GM23338 (cell line): Measurements from ENCODE around the gene RASL10B. TPM values are rescaled to one million over a fixed set of nuclear protein-coding genes. Genes with fewer than 3 reads are reported as not detected.

Source experiments
- ATAC-seq: fragments of 200-7000 bp; cut with Tn5 transposase; 3 replicates; pipeline ENCODE4 v1.9.1; 2020
- DNase-seq: peaks from one replicate; pipeline ENCODE4 v3.0.0-alpha.2; 2015; ENCODE audit warnings: low spot score
- H2AFZ ChIP-seq: fragments of 200-600 bp; sonication (generic); 2 replicates; pipeline ENCODE4 v1.8.0; 2016; ENCODE audit warnings: antibody characterized with exemption, mild to moderate bottlenecking, moderate library complexity
- H3F3A ChIP-seq: fragments of 200-600 bp; sonication (generic); replicated peaks from 2 replicates; pipeline ENCODE4 v1.8.0; 2017; ENCODE audit warnings: antibody characterized with exemption, mixed run types, low read depth
- H3K27ac ChIP-seq: fragments of 200-600 bp; sonication (generic); 2 replicates; pipeline ENCODE4 v1.6.1; 2016; ENCODE audit warnings: low read depth
- H3K27me3 ChIP-seq: fragments of 200-600 bp; sonication (generic); 2 replicates; pipeline ENCODE4 v1.8.0; 2016; ENCODE audit warnings: mild to moderate bottlenecking, mixed run types, moderate library complexity; ENCODE audit not compliant: insufficient read depth
- H3K36me3 ChIP-seq: fragments of 200-600 bp; sonication (generic); 2 replicates; pipeline ENCODE4 v1.8.0; 2016; ENCODE audit warnings: mild to moderate bottlenecking; ENCODE audit not compliant: insufficient read depth
- H3K4me1 ChIP-seq: fragments of 200-600 bp; sonication (generic); 2 replicates; pipeline ENCODE4 v1.8.0; 2016; ENCODE audit warnings: mild to moderate bottlenecking, moderate library complexity; ENCODE audit not compliant: insufficient read depth
- H3K4me2 ChIP-seq: fragments of 200-600 bp; sonication (generic); 2 replicates; pipeline ENCODE4 v1.7.1; 2017; ENCODE audit warnings: mixed run types
- H3K4me3 ChIP-seq: fragments of 200-600 bp; sonication (generic); 2 replicates; pipeline ENCODE4 v1.6.1; 2016; ENCODE audit warnings: mixed run types
- H3K79me2 ChIP-seq: fragments of 200-600 bp; sonication (generic); replicated peaks from 2 replicates; pipeline ENCODE4 v1.8.0; 2017; ENCODE audit warnings: mild to moderate bottlenecking; ENCODE audit not compliant: insufficient read depth
- H3K9me2 ChIP-seq: fragments of 200-600 bp; sonication (generic); 2 replicates; pipeline ENCODE4 v1.8.0; 2017; ENCODE audit not compliant: insufficient read depth
- H4K20me1 ChIP-seq: fragments of 200-600 bp; sonication (generic); replicated peaks from 2 replicates; pipeline ENCODE4 v1.8.0; 2017; ENCODE audit warnings: mild to moderate bottlenecking; ENCODE audit not compliant: insufficient read depth
- H3K27ac Mint-ChIP-seq: 2 replicates; pipeline ENCODE4 v1.8.0; 2020; ENCODE audit warnings: inconsistent platforms, mild to moderate bottlenecking, moderate library complexity, mixed read lengths
- H3K27me3 Mint-ChIP-seq: 3 replicates; pipeline ENCODE4 v1.8.0; 2022; ENCODE audit warnings: low read depth, mild to moderate bottlenecking, moderate library complexity, mixed read lengths, inconsistent platforms; ENCODE audit not compliant: insufficient read depth, poor library complexity
- H3K36me3 Mint-ChIP-seq: 3 replicates; pipeline ENCODE4 v1.8.0; 2021; ENCODE audit warnings: low read depth, mild to moderate bottlenecking, inconsistent platforms, moderate library complexity, mixed read lengths
- H3K4me1 Mint-ChIP-seq: 3 replicates; pipeline ENCODE4 v1.8.0; 2020; ENCODE audit warnings: mild to moderate bottlenecking, inconsistent platforms, mixed read lengths
- H3K4me3 Mint-ChIP-seq: 3 replicates; pipeline ENCODE4 v1.8.0; 2021; ENCODE audit warnings: moderate library complexity, mild to moderate bottlenecking, inconsistent platforms, mixed read lengths
- H3K9me3 Mint-ChIP-seq: 3 replicates; pipeline ENCODE4 v1.8.0; 2020; ENCODE audit warnings: moderate library complexity, mild to moderate bottlenecking, inconsistent platforms, mixed read lengths
- CREB1 ChIP-seq: fragments of 250-450 bp; sonication (Bioruptor Pico); IDR thresholded peaks from 2 replicates; pipeline ENCODE4 v1.5.0; 2020; ENCODE audit warnings: low read depth, mild to moderate bottlenecking, moderate library complexity
- CTCF ChIP-seq, 2 experiments: fragments of 200-600 bp in 1 of 2; sonication (generic) in 1 of 2; conservative IDR thresholded peaks; 2 replicates each; pipeline versions ENCODE4 v1.5.1 to v1.6.1; 2016 to 2017; ENCODE audit warnings: antibody characterized with exemption in 2 of 2, low read depth in 2 of 2, mild to moderate bottlenecking in 2 of 2, moderate library complexity in 1 of 2
- ETS1 ChIP-seq: IDR thresholded peaks from 2 replicates; pipeline ENCODE4 v1.6.1; 2016; ENCODE audit warnings: antibody characterized with exemption
- EZH2 ChIP-seq: fragments of 200-600 bp; sonication (generic); IDR thresholded peaks from one replicate; pipeline ENCODE4 v1.8.0; 2017; ENCODE audit warnings: antibody characterized with exemption, mild to moderate bottlenecking, low read depth; ENCODE audit not compliant: unreplicated experiment
- EZH2phosphoT487 ChIP-seq: fragments of 200-600 bp; sonication (generic); IDR thresholded peaks from one replicate; pipeline ENCODE4 v1.8.1; 2018; ENCODE audit warnings: antibody characterized with exemption; ENCODE audit not compliant: unreplicated experiment
- JUNB ChIP-seq: IDR thresholded peaks from one replicate; pipeline ENCODE4 v1.6.1; 2016; ENCODE audit warnings: antibody characterized with exemption; ENCODE audit not compliant: unreplicated experiment
- NANOG ChIP-seq: IDR thresholded peaks from 2 replicates; pipeline ENCODE4 v1.6.1; 2016; ENCODE audit warnings: antibody characterized with exemption, borderline replicate concordance
- REST ChIP-seq: IDR thresholded peaks from one replicate; pipeline ENCODE4 v1.6.1; 2018; ENCODE audit warnings: antibody characterized with exemption; ENCODE audit not compliant: unreplicated experiment
- STAT1 ChIP-seq: IDR thresholded peaks from one replicate; pipeline ENCODE4 v1.6.1; 2016; ENCODE audit warnings: antibody characterized with exemption; ENCODE audit not compliant: unreplicated experiment
- ZNF114 ChIP-seq: fragments of 250-450 bp; sonication (Bioruptor Pico); IDR thresholded peaks from 2 replicates; pipeline ENCODE4 v1.5.0; 2020; ENCODE audit warnings: mild to moderate bottlenecking, moderate library complexity
- polyA plus RNA-seq: library from polyadenylated mRNA; unstranded; fragments of >200 nt; fragmentation: Nextera tagmentation; extraction: Ambion mirVana; gene quantifications from 2 replicates; pipeline ENCODE4 v1.2.1, GENCODE V29; 2016
- total RNA-seq: library from RNA; depleted of rRNA; stranded (reverse); fragments of >200 nt; shearing (Covaris generic); gene quantifications from 2 replicates; pipeline ENCODE4 v1.2.3, GENCODE V29; 2014

The RASL10B gene
- total and polyA plus RNA-seq, 2 experiments from 2014 or later = 7.1 to 26.2 TPM

GRCh38 chr17:35743626-35744328, 12.3 kb downstream of the RASL10B start:
- H3K27ac ChIP-seq = no peak overlapping the region
- DNase-seq (peak; percentile 78), ATAC-seq (peak; percentile 19)
- H3K4me3 ChIP-seq = no peak overlapping the region
- peaks cover 8% of the 10 kb centered on the region; the same call in 1 of the 2 replicates for H3F3A ChIP-seq
- no peak overlapping the region for H3K27ac Mint-ChIP-seq
- TF ChIP-seq NANOG (no peak), REST (peak; percentile 90), JUNB (no peak), ETS1 (no peak)
- peaks cover 13% of the 10 kb centered on the region for H3K4me1 Mint-ChIP-seq
- H3K27me3 ChIP-seq = peaks cover 47% of the 10 kb centered on the region
- no peak overlapping the region; the same call in 2 of the 3 replicates for H3K4me3 Mint-ChIP-seq
- peaks cover 38% of the 10 kb centered on the region for H3K27me3 Mint-ChIP-seq
- H4K20me1 ChIP-seq = no peaks in the 10 kb centered on the region; the same call in 1 of the 2 replicates
- H3K36me3 ChIP-seq = no peaks in the 10 kb centered on the region
- no peaks in the 10 kb centered on the region for H3K79me2 ChIP-seq
- H3K36me3 Mint-ChIP-seq = 0 out of 3 replicates have a peak, but pooled peaks cover 8% of the 10 kb centered on the region
- no peak overlapping the region for H2AFZ ChIP-seq
- peaks cover 12% of the 10 kb centered on the region; the same call in 2 of the 3 replicates for H3K9me3 Mint-ChIP-seq
- H3K9me2 ChIP-seq = peaks cover 6% of the 10 kb centered on the region; the same call in 1 of the 2 replicates
- no peak overlapping the region for H3K4me2 ChIP-seq
- peaks cover 4% of the 10 kb centered on the region; the same call in 1 of the 2 replicates for H3K4me1 ChIP-seq

- Histone ChIP-seq H3K27me3 (peaks cover 46% of the 10 kb centered on the region), H2AFZ (no peak overlapping the region)
- no peak for TF ChIP-seq EZH2phosphoT487
- TF ChIP-seq ZNF114 = no peak
- no peak for TF ChIP-seq ETS1
- TF ChIP-seq CREB1 (CRISPR knock-in tag) = no peak
- no peak for TF ChIP-seq JUNB
- no peak for TF ChIP-seq EZH2
- no peak for TF ChIP-seq STAT1
- no peak for TF ChIP-seq CTCF (conservative IDR thresholded peaks at IDR 0.05; ENCODE audit: low read depth in 2 of 2)
These were observed 13.4 kb downstream of the RASL10B start for GRCh38 chr17:35744830-35745229.

More at GRCh38 chr17:35744830-35745229, 13.4 kb downstream of the RASL10B start:
- H3K4me3 Mint-ChIP-seq = no peak overlapping the region
- peaks cover 10% of the 10 kb centered on the region; the same call in 2 of the 3 replicates for H3K9me3 Mint-ChIP-seq
- DNase-seq = no peak
- Histone ChIP-seq H3K4me3 (no peak overlapping the region), H3K4me1 (peaks cover 9% of the 10 kb centered on the region; the same call in 1 of the 2 replicates), H3F3A (peaks cover 8% of the 10 kb centered on the region; the same call in 1 of the 2 replicates), H3K79me2 (no peaks in the 10 kb centered on the region), H3K9me2 (peaks cover 6% of the 10 kb centered on the region; the same call in 1 of the 2 replicates), H4K20me1 (no peaks in the 10 kb centered on the region; the same call in 1 of the 2 replicates), H3K36me3 (no peaks in the 10 kb centered on the region), H3K4me2 (no peak overlapping the region), H3K27ac (no peak overlapping the region)
- no peak overlapping the region for H3K27ac Mint-ChIP-seq
- H3K27me3 Mint-ChIP-seq = peaks cover 39% of the 10 kb centered on the region
- H3K36me3 Mint-ChIP-seq = 0 out of 3 replicates have a peak, but pooled peaks cover 8% of the 10 kb centered on the region
- H3K4me1 Mint-ChIP-seq = peaks cover 16% of the 10 kb centered on the region
- ATAC-seq = no peak
